ENCODE results near the gene CAMLG. TPM values are rescaled to one million over a fixed set of nuclear protein-coding genes. Genes with fewer than 3 reads are reported as not detected.

The CAMLG gene
- total and polyA plus RNA-seq, 2 donors (not counting 1 experiment from before 2014, with no cell fraction given), result 39.3 to 60.1 TPM

DNA sequence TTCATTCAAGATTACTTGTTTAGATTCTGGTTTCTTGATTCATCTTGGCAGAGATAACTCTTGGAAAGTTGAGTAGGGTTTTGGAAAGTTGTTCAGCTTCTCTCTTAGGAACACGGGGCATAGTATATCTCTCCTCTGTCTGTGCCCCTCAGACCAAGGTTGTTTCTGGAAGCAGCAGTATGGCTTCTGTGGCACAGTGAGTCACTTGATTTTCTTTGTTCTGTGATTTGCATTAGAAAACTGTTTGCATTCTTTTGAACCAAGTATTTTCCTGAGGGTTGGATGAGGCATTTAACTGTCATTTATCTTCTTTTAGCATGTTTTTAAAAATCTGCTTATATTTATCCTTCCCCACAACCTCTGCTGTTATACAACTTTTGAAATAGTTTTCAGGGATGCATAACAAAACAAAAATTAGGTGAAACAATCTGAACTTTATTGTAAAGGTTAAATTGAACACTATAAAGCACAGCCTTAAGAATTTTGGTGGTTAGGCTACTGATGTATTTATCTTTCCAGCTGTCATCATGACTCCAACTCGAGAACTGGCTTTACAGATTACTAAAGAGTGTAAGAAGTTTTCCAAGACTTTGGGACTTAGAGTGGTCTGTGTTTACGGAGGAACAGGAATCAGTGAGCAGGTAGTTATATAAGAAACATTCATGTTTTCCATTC, 46.7 kb downstream of the CAMLG start:
- no peaks in the 10 kb centered on the region for H3K27me3 ChIP-seq (ENCODE audit: control insufficient read depth, insufficient read depth, low read length)
- no peaks in the 10 kb centered on the region for H3K9me3 ChIP-seq (ENCODE audit: control insufficient read depth, insufficient read depth, low read depth, low read length)
- DNase-seq (ENCODE audit: low read depth in 2 of 2), result peak in 1 of 2 donors; percentile 85
- no peak overlapping the region for H3K4me2 ChIP-seq (ENCODE audit: extremely low read depth, insufficient read depth, low read length)
- no peak overlapping the region for H3K9ac ChIP-seq (ENCODE audit: insufficient read depth, low read length)
- no peaks in the 10 kb centered on the region for H4K20me1 ChIP-seq (ENCODE audit: control insufficient read depth, extremely low read depth, insufficient read depth, low read length)
- H3K27ac ChIP-seq (ENCODE audit: insufficient read depth, low read length), result no peak overlapping the region
- TF ChIP-seq EZH2 (IDR thresholded peaks at IDR 0.05; ENCODE audit: low read length, missing control alignments), result no peak
- H2AFZ ChIP-seq (ENCODE audit: low read length), result no peak overlapping the region
- no peaks in the 10 kb centered on the region for H3K79me2 ChIP-seq (ENCODE audit: control insufficient read depth, insufficient read depth, low read length)
- H3K36me3 ChIP-seq (ENCODE audit: control insufficient read depth, insufficient read depth, low read length), result peaks cover 4% of the 10 kb centered on the region
- no peaks in the 10 kb centered on the region for H3K4me1 ChIP-seq (ENCODE audit: control insufficient read depth, extremely low read depth, insufficient read depth, low read length)
- H3K4me3 ChIP-seq (replicated peaks in 1 of 4; ENCODE audit: control extremely low read depth in 1 of 4, insufficient read depth in 1 of 4, low read depth in 3 of 4, low read length in 4 of 4), result no peak overlapping the region

DNA sequence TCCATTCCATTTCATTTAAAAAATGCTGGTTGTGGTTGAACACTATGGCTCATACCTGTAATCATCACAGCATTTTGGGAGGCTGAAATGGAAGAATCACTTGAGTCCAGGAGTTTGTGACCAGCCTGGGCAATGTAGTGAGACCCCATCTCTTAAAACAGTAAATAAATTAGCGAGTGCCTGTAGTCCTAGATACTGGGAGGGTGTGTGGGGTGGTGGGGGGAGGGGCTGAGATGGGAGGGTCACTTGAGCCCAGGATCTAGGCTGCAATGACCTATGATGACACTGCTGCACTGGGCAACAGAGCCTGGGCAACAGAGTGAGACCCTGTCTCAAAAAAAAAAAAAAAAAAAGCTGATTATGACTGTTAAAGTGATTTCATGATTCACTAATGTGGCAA, 49.3 kb downstream of the CAMLG start:
- no peak overlapping the region for H3K9ac ChIP-seq (ENCODE audit: insufficient read depth, low read length)
- no peaks in the 10 kb centered on the region for H4K20me1 ChIP-seq (ENCODE audit: control insufficient read depth, extremely low read depth, insufficient read depth, low read length)
- H3K4me2 ChIP-seq (ENCODE audit: extremely low read depth, insufficient read depth, low read length), result no peak overlapping the region
- H3K27ac ChIP-seq (ENCODE audit: insufficient read depth, low read length), result no peak overlapping the region
- no peak for DNase-seq (ENCODE audit: low read depth in 2 of 2)
- no peaks in the 10 kb centered on the region for H3K4me1 ChIP-seq (ENCODE audit: control insufficient read depth, extremely low read depth, insufficient read depth, low read length)
- peaks cover 4% of the 10 kb centered on the region for H3K36me3 ChIP-seq (ENCODE audit: control insufficient read depth, insufficient read depth, low read length)
- no peak overlapping the region for H2AFZ ChIP-seq (ENCODE audit: low read length)
- no peaks in the 10 kb centered on the region for H3K79me2 ChIP-seq (ENCODE audit: control insufficient read depth, insufficient read depth, low read length)
- TF ChIP-seq, protein P1, sequence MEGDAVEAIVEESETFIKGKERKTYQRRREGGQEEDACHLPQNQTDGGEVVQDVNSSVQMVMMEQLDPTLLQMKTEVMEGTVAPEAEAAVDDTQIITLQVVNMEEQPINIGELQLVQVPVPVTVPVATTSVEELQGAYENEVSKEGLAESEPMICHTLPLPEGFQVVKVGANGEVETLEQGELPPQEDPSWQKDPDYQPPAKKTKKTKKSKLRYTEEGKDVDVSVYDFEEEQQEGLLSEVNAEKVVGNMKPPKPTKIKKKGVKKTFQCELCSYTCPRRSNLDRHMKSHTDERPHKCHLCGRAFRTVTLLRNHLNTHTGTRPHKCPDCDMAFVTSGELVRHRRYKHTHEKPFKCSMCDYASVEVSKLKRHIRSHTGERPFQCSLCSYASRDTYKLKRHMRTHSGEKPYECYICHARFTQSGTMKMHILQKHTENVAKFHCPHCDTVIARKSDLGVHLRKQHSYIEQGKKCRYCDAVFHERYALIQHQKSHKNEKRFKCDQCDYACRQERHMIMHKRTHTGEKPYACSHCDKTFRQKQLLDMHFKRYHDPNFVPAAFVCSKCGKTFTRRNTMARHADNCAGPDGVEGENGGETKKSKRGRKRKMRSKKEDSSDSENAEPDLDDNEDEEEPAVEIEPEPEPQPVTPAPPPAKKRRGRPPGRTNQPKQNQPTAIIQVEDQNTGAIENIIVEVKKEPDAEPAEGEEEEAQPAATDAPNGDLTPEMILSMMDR (conservative IDR thresholded peaks at IDR 0.05 in 1 of 2, IDR thresholded peaks at IDR 0.05 in 1 of 2; ENCODE audit: low read depth in 1 of 2, low read length in 2 of 2), result no peak
- TF ChIP-seq EZH2 (IDR thresholded peaks at IDR 0.05; ENCODE audit: low read length, missing control alignments), result no peak
- H3K9me3 ChIP-seq (ENCODE audit: control insufficient read depth, insufficient read depth, low read depth, low read length), result no peaks in the 10 kb centered on the region
- H3K27me3 ChIP-seq (ENCODE audit: control insufficient read depth, insufficient read depth, low read length), result no peaks in the 10 kb centered on the region
- no peak overlapping the region for H3K4me3 ChIP-seq (replicated peaks in 1 of 4; ENCODE audit: control extremely low read depth in 1 of 4, insufficient read depth in 1 of 4, low read depth in 3 of 4, low read length in 4 of 4)

DNA sequence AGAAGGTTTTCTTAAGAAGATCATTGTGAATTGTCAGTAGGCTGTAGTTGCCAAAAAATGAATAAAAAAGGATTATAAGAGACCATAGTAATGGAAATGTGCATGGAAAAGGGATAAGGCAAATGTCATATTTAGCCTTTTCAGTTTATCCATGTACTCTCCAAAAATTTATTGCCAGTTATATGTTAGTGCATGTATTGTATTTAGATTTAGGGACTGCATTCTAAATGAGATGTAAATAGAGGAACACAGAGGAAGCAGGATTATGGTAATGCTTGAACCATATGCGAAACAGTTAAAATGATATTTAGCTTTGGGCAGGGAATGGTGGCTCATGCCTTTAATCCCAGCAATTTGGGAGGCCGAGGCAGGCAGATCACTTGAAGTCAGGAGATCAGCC, 53.2 kb downstream of the CAMLG start:
- Histone ChIP-seq H3K9ac (ENCODE audit: insufficient read depth, low read length) (no peak overlapping the region), H3K4me2 (ENCODE audit: extremely low read depth, insufficient read depth, low read length) (no peak overlapping the region), H2AFZ (ENCODE audit: low read length) (no peak overlapping the region), H3K4me3 (replicated peaks in 1 of 4; ENCODE audit: control extremely low read depth in 1 of 4, insufficient read depth in 1 of 4, low read depth in 3 of 4, low read length in 4 of 4) (no peak overlapping the region), H3K4me1 (ENCODE audit: control insufficient read depth, extremely low read depth, insufficient read depth, low read length) (no peaks in the 10 kb centered on the region), H3K9me3 (ENCODE audit: control insufficient read depth, insufficient read depth, low read depth, low read length) (no peaks in the 10 kb centered on the region), H3K36me3 (ENCODE audit: control insufficient read depth, insufficient read depth, low read length) (peaks cover 8% of the 10 kb centered on the region), H3K79me2 (ENCODE audit: control insufficient read depth, insufficient read depth, low read length) (no peaks in the 10 kb centered on the region), H3K27me3 (ENCODE audit: control insufficient read depth, insufficient read depth, low read length) (no peaks in the 10 kb centered on the region), H4K20me1 (ENCODE audit: control insufficient read depth, extremely low read depth, insufficient read depth, low read length) (no peaks in the 10 kb centered on the region), H3K27ac (ENCODE audit: insufficient read depth, low read length) (no peak overlapping the region)
- TF ChIP-seq EZH2 (IDR thresholded peaks at IDR 0.05; ENCODE audit: low read length, missing control alignments), result no peak
- TF ChIP-seq, protein P1 (conservative IDR thresholded peaks at IDR 0.05 in 1 of 2, IDR thresholded peaks at IDR 0.05 in 1 of 2; ENCODE audit: low read depth in 1 of 2, low read length in 2 of 2), result no peak
- no peak for DNase-seq (ENCODE audit: low read depth in 2 of 2)

All from fibroblast of lung (primary cell).